SK-N-MC (cell line): Measurements from ENCODE around the gene NDUFA13.

Experiments used
- EZH2 ChIP-seq: fragments of 200-600 bp; sonication (generic); IDR thresholded peaks from one replicate; pipeline ENCODE4 v1.6.1; 2017; ENCODE audit warnings: antibody characterized with exemption
- POLR2AphosphoS5 ChIP-seq: IDR thresholded peaks from 2 replicates; pipeline ENCODE4 v1.6.1; 2012; ENCODE audit warnings: mild to moderate bottlenecking, low read depth, low read length, borderline replicate concordance

DNA sequence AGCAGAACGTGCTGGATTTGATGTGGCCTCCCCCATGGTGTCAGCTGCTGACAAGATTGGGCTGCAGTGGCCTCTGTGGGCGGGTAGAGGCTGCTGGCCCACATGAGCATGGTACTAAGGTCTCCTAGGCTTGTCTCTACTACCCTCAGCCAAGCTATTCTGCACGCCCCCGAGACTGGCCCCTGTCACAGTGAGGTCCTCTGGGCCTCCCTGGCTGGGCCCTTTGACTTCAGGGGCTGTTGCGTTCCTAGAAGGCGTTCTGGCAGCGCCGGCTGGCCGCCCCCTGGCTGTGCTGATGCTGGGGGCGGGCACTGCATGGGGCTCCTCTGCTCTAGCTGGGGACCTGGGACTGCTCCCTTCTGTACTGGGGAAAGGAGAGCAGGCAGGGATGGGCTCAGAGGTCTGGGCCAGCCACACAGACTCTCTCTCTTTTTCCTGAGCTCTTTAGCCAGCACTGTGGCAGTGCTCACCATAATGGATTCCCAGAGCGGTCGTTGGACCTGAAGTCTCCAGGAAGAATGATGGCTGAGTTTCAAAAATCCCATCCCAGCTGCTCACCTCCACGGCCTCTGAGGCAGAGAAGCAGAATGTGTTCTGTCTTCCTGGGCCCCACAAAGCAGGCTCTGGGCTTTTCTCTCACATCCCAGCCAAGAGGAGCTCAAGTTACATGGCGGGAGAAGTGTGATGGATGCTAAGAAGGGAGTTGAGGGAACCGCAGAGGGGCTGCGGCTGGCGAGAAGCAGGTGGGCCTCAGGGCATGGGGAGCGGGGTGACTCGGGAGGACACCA, 33.0 kb upstream of the NDUFA13 start:
- no peak for TF ChIP-seq EZH2
- no peak for TF ChIP-seq POLR2AphosphoS5
